GM13976 (cell line): ENCODE measurements around the gene TTC1.

ENCODE experiments used
- DNase-seq: peaks from one replicate; pipeline ENCODE4 v3.0.0; 2012; ENCODE audit warnings: low spot score
- in situ Hi-C: fragments of 300-500 bp; cut with MboI; formaldehyde crosslinking; loops from one replicate; pipeline ENCODE4 v1.12.0; 2022; ENCODE audit warnings: low sequenced_read_pairs, mixed read lengths, inconsistent platforms; ENCODE audit not compliant: unreplicated experiment
- TF ChIP-seq, protein P1 (sequence below): IDR thresholded peaks from 2 replicates; pipeline ENCODE4 v1.5.1; 2012; ENCODE audit warnings: borderline replicate concordance, mild to moderate bottlenecking; ENCODE audit not compliant: insufficient read depth; ENCODE audit errors: extremely low read depth, missing control alignments, control extremely low read depth

Gene TTC1

DNA sequence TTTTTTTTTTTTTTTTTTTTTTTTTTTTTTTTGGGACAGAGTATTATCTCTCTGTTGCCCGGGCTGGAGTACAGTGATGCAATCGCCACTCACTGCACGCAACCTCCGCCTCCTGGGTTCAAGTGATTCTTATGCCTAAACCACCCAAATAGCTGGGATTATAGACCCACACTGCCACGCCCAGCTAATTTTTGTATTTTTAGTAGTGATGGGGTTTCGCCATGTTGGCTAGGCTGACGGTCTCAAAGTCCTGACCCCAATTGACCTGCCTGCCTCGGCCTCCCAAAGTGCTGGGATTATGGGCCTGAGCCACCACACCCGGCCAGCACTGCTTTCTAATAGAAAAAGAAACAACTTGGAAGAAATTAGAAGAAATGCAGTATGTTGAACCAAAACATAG, 39.2 kb downstream of the TTC1 start:
- in situ Hi-C loops = no loop called here
- TF ChIP-seq, protein P1, sequence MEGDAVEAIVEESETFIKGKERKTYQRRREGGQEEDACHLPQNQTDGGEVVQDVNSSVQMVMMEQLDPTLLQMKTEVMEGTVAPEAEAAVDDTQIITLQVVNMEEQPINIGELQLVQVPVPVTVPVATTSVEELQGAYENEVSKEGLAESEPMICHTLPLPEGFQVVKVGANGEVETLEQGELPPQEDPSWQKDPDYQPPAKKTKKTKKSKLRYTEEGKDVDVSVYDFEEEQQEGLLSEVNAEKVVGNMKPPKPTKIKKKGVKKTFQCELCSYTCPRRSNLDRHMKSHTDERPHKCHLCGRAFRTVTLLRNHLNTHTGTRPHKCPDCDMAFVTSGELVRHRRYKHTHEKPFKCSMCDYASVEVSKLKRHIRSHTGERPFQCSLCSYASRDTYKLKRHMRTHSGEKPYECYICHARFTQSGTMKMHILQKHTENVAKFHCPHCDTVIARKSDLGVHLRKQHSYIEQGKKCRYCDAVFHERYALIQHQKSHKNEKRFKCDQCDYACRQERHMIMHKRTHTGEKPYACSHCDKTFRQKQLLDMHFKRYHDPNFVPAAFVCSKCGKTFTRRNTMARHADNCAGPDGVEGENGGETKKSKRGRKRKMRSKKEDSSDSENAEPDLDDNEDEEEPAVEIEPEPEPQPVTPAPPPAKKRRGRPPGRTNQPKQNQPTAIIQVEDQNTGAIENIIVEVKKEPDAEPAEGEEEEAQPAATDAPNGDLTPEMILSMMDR = no peak
- DNase-seq = no peak

DNA sequence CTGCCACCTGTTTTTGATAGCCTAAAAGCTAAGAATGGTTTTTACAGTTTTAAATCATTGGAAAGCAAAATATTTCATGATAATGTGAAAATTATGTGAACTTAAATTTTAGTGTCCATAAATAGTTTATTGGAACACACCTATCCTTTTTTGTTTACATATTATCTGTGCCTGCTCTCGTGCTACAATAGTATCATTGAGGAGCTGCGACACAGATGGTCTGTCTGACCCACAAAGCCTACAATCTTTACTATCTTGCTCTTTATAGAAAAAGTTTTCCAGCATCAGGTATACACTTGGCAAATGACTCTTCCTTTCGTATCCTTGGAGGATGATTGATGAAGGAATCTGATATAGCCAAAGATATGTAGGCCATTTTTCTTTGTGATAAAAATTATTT, 40.2 kb downstream of the TTC1 start:
- no peak for DNase-seq
- in situ Hi-C loops = no loop called here
- TF ChIP-seq, protein P1 = no peak

DNA sequence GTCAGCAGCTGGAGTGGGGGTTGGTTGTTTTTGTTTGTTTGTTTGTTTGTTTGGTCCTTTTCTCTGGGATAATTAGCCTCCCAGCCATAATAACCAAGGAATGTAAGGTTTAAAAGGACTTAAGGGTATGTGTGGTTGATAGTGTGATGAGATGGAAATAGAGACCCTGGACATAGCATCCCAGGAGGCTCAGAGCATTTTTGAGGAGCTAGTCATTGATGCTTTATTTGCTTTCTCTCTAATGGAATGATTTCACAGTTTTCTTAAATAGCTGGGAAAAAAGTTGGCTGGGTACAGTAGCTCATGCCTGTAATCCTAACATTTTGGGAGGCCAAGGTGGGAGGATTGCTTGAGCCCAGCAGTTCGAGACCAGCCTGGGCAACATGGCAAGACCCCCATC, 45.1 kb downstream of the TTC1 start:
- TF ChIP-seq, protein P1 = no peak
- no peak for DNase-seq
- in situ Hi-C loops = no loop called here

DNA sequence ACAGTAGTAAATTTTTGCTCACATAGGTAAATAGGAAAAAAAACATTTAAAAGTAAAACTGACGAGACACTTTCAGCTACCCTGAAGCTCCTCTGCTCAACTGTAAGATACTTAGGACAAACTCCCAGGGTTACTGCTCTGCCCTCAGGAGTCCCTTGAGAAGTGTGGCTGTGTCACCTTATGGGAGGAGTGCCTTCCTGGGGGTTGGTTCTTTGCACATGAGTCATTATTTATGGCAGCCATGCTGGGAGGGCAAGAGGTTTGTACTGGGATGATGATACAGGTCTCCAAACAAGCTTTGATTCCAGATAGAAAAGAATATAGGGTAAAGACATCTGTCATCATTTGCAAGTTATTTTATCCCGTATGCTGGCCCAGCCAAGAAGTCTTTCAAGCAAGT, 45.9 kb downstream of the TTC1 start:
- TF ChIP-seq, protein P1 = no peak
- DNase-seq = no peak

DNA sequence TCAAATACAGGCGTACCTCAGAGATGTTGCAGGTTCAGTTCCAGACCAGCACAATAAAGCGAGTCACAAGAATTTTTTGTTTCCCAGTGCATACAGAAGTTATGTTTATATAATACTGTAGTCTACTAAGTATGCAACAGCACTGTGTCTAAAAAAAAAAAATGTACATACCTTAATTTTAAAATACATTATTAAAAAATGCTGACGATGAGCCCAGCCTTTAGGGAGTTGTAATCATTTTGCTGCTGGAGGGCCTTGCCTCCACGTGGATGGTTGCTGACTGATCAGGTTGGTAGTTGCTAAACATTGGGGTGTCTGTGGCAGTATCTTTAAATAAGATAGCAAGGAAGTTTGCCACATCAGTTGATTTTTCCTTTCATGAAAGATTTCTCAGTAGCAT, 48.3 kb downstream of the TTC1 start:
- DNase-seq = no peak
- in situ Hi-C loops = no loop called here
- TF ChIP-seq, protein P1 = no peak

More for the DNA sequence above, 45.9 kb downstream of the TTC1 start:
- in situ Hi-C loops = no loop called here

DNA sequence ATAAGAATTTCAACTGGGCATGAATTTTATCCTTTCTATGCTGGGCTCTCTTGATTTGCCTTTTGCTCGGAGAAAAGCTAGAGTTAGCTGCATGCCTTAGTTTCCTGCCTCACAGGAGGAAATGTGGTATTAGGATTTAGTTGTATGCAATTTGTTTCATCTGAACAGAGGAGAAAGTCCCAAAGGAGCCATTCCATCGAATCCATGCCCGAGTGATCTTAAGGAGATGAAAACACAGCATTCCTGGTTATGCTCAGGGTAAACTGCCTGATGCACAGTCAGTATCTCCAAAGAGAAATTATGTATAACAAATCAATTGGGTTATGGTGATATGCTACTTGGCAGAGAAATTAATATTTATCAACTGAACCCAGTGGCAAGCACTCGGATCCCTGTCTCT, 51.1 kb downstream of the TTC1 start:
- in situ Hi-C loops = no loop called here
- DNase-seq = no peak
- TF ChIP-seq, protein P1 = no peak

DNA sequence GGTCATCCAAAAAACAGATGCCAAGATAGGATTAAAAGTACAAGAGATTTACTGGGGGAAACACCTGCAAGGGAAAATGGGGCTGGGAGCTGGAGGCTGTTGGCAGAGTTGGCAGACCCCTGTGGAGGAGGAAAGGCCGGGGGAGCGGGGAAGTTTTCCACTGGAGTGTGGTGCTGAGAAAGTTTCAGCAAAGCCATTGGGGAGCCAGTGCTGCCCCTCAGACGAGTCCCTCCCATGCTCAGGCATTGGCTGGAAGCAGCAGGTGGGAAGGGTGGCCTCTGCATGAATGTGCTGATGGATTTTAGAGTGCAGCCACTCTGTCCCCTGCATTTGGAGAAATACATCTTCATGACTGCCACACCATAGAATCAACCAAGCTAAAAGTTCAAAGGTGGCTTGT, 52.8 kb downstream of the TTC1 start:
- in situ Hi-C loops = no loop called here
- no peak for DNase-seq
- TF ChIP-seq, protein P1 = no peak
